Right ventricle myocardium superior (tissue), 1 donor: ENCODE measurements around the gene EVPLL. TPM values are rescaled to one million over a fixed set of nuclear protein-coding genes. Genes with fewer than 3 reads are reported as not detected.
A peak's percentile ranks its signal among the peaks of the same experiment; 100 is the strongest.
"Not testable (repeated sequence)": the region's sequence is repeated elsewhere in the genome, so short reads cannot be mapped to it uniquely, and the experiment has no call there.

ENCODE experiments used
- ATAC-seq: fragments of 200-7000 bp; cut with Tn5 transposase; one replicate; pipeline ENCODE4 v1.9.1; 2020; ENCODE audit warnings: mild to moderate bottlenecking; ENCODE audit not compliant: poor library complexity
- DNase-seq: peaks from one replicate; pipeline ENCODE4 v3.0.0-alpha.2; 2020
- intact Hi-C: fragments of 100-400 bp; cut with DNase I; formaldehyde crosslinking; loops from one replicate; pipeline ENCODE4 v1.11.2; 2022
- long read RNA-seq: library from polyadenylated mRNA; unstranded; transcript quantifications from one replicate; pipeline ENCODE4 v2.0.0, GENCODE V29; 2021
- total RNA-seq: library from RNA; stranded (reverse); fragmentation: NEBNext Ultra II Directional; extraction: Animal tissue kit (Norgen Biotek cat#: 25700); gene quantifications from one replicate; pipeline ENCODE4 v1.2.1, GENCODE V29; 2021
- donor health status: DM: no; HTN: yes; CAD: no; lungs with severe emphysema.

The EVPLL gene
- total RNA-seq = not detected
- long read RNA-seq = 0 reads

- ATAC-seq (peak; percentile 68), DNase-seq (peak; percentile 75)
- intact Hi-C loops = no loop called here
Measured at GRCh38 chr17:18377437-18378204, at the start of gene EVPLL. Gene EVPLL (plus strand): TSS chr17:18377778. CDS start chr17:18380938, 3,160 bp downstream.

DNA sequence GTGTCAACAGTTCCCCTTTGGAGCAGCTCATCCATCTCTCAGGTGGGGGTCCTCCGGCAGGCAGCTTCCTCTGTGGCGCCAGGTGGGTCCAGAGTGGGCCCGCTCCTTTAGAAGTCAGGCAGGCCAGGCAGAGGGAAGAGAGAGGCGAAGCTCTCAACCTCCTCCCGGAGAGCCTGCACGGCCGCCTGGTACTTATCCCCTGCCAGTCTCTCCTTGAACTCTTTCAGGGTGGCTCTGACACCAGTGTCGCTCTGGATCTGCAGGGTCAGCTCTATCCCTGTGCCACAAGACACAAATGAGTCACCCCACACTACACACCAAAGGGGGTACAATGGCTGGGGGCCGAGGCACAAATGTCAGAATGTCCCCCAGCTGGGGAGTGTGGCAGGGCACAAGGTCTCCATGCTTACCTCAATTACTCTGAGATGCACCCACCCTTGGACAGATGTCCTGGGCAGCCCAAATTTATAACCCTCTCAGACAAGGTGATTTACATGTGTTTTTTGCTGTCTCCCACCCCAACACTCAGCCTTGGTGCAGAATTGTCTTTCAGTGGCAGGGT is 48.9 kb upstream of the EVPLL start:
- intact Hi-C loops = no loop called here
- ATAC-seq = no peak
- no peak for DNase-seq

DNA sequence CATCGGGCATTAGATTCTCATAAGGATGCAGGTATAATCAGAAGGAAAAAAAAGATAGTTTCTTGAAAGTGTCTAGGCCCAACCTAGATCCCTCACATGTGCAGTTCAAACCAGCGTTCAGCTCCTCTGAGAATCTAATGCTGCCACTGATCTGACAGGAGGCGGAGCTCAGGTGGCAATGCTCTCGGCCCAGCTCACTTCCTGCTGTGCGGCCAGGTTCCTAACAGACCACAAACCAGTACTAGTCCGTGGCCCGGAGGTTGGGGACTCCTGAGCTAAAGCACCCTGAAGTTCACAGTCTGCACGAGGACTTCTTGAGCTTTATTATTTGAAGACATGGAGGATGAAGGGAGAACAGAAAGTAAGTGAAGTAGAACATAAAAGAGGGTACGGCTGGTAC is 45.7 kb upstream of the EVPLL start:
- ATAC-seq (no peak), DNase-seq (no peak)
- intact Hi-C loops = no loop called here

- intact Hi-C loops = no loop called here
- no peak for ATAC-seq
- no peak for DNase-seq
Measured at GRCh38 chr17:18332909-18333489, 44.6 kb upstream of the EVPLL start.

- intact Hi-C loops, ATAC-seq, DNase-seq: not testable (repeated sequence)
Measured at GRCh38 chr17:18338158-18338557, 39.4 kb upstream of the EVPLL start.

- intact Hi-C loops = no loop called here
- DNase-seq (no peak), ATAC-seq (no peak)
Measured at GRCh38 chr17:18339933-18340332, 37.6 kb upstream of the EVPLL start.

GRCh38 chr17:18344021-18344420 is 33.6 kb upstream of the EVPLL start:
- ATAC-seq = no peak
- DNase-seq = no peak
- intact Hi-C loops = no loop called here

DNA sequence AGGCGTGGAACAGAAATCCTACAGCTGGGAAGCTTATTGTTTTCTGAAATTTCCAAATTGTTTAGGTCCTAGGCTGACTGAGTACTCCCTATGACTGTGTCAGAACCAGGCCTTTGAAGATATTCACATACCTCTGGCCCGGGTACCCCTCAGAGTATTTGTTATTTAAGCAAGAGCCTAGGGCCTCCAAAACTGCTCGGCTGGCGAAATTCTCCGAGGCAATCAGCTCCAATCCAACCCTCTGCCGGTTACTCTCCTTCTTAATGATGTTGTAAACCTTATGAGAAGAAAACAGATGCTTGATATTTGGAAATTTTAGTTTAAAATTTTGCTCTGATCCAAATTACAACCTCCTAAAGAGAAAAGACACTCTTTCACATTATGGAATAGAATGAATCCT is 24.0 kb upstream of the EVPLL start:
- intact Hi-C loops = no loop called here
- peak; percentile 4 for DNase-seq
- no peak for ATAC-seq

DNA sequence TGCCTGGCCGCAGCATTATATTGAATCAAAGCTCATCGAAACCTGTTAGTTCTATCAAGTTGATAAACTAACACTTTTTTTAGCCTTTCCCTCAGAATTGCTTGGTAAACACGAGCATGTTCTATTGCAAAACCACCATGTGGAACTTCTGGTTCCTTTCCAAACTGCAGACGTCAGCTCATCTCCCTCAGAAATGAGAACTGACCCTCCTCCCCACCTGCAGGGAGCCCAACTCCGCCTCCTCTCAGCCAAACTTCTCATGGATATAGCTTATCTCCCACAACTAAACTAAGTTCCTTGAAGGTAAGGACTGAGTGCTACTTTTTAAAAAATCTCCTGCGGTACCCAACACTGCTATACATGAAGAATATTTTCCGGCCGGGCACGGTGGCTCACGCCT is 21.0 kb upstream of the EVPLL start:
- intact Hi-C loops = no loop called here
- ATAC-seq (peak; percentile 88), DNase-seq (peak; percentile 61)

- ATAC-seq = no peak
- intact Hi-C loops = no loop called here
- no peak for DNase-seq
Measured at GRCh38 chr17:18360518-18360917, 17.1 kb upstream of the EVPLL start.

DNA sequence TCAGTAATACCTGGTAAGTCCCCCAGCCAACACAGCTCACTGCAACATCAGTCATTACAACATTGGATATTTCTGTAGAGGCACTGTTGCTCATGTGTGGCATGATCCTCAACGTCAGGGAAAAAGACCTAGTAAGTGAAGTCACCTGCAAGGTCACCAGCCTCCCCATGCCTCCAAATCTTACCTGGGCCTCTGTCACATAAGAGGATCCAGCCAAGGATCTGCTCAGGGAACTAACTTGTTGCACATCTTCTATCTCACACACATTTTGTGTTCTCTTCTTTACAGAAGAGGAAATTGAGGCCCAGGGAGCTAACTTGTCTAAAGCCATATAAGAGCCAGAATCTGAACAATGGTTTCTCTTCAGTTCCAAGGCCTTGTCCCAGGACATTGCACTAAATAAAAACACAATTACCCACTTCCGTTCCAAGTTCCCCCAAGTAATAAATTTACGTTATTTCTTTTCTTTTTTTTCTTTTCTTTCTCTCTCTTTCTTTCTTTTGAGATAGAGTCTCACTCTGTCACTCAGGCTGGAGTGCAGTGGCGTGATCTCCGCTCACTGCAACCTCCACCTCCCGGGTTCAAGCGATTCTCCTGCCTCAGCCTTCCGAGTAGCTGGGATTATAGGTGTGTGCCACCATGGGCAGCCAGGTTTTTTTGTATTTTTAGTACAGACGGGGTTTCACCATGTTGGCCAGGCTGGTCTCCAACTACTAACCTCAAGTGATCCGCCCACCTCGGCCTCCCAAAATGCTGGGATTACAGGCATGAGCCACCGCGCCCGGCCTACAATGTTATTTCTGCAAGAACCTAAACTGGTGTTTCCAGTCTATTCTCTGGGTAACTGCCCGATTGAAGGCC is 15.5 kb upstream of the EVPLL start:
- DNase-seq (no peak), ATAC-seq (no peak)
- intact Hi-C loops = no loop called here

DNA sequence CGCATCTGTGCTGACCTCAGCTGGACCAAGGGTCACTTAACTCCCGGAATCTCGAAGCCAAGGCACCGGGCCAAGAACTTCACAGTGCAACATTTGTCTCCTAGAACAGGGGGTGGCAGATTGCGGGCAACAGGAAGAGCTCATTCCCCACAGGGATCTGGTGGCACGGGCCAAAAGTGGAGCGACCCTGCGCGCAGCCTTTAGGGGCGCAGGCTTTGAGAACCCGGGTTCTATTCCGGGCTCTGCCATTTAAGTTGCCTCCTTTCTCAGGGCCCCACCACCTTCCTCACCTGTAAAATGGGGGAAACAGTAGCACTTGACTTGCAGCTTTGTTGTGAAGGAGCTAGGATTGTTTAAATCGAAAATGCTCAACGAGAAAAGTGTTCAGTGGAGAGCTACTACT is 14.9 kb upstream of the EVPLL start:
- DNase-seq = peak; percentile 88
- intact Hi-C loops = no loop called here
- peak; percentile 51 for ATAC-seq

DNA sequence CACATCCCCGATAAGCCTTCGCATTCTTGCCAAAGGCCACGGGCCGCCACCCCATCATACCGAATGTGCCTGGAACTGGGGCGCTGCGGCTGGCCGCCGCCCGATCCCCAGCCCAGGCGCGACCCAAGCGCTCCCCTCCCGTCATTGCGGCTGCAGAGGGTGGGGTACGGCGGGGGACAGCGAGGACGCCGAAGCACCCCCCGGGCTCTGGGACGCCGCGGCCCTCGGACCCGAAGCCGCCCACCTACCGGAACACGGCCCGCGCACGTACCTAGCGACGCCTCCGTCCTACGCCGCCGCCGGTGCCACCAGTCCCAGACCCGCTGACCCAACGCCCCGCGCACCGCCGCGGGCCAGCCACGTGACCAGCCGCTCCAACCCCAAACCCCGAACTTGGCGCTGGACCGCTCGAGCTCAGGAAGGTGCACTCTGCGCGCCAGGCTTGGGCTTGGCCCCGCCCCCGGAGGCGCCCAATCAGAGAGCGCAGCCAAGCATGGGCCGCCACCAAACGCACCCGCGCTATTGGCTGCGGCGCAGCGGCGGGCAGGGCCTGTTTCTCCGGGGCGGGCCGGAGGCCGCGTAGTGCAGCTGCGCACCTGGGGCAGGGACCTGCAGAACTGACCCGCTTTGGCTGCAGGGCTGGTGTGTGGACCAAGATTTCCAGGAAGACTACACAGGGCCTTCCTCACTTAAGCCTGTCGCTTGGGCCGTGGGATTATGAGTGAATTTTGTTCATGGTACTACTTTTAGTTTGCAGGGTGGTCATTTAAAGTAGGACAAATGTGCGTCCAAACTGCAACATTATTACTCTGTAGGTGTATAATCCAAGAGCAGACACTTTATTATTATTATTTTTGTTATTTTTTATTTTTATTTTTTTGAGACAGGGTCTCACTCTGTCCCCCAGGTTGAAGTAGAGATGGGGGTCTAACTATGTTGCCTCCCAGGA is 14.2 kb upstream of the EVPLL start, which contains the start of gene SHMT1:
Gene SHMT1, minus strand, starts transcription at position 450 of the 949 bp plus-strand sequence. CDS start 7,569 bp downstream, outside the sequence.
- intact Hi-C loops = no loop called here
- DNase-seq = peak; percentile 98
- peak; percentile 100 for ATAC-seq

- intact Hi-C loops = no loop called here
- no peak for ATAC-seq
Measured at GRCh38 chr17:18364166-18364565, 13.4 kb upstream of the EVPLL start.

GRCh38 chr17:18368946-18369345 is 8.6 kb upstream of the EVPLL start:
- DNase-seq (no peak), ATAC-seq (no peak)
- intact Hi-C loops = no loop called here

More at GRCh38 chr17:18364166-18364565, 13.4 kb upstream of the EVPLL start:
- DNase-seq = no peak

DNA sequence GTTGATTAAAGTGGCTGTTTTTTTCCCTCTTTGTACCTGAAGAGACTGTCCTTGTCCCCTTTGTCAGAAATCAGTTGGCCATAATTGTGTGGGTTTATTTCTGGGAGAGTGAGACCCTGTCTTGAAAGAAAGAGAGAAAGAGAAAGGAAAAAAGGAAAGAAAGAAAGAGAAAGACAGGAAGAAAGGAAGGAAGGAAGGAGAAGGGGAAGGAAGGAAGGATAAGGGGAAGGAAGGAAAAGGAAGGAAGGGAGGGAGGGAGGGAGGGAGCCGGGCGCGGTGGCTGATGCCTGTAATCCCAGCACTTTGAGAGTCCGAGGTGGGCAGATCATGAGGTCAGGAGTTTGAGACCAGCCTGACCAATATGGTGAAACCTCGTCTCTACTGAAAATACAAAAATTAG is 6.8 kb upstream of the EVPLL start:
- intact Hi-C loops = no loop called here
- DNase-seq (no peak), ATAC-seq (no peak)

GRCh38 chr17:18371455-18371854 is 6.1 kb upstream of the EVPLL start:
- no peak for DNase-seq
- intact Hi-C loops = no loop called here
- no peak for ATAC-seq

DNA sequence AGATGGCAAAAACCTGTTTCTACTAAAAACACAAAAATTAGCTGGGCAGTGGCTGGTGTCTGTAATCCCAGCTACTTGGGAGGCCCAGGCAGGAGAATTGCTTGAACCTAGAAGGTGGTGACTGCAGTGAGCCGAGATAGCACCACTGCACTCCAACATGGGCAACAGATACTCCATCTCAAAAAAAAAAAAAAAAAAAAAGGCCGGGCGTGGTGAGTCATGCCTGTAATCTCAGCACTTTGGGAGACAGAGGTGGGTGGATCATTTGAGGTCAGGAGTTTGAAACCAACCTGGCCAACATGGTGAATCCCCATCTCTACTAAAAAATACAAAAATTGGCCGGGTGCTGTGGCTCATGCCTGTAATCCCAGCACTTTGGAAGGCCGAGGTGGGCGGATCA is 4.4 kb upstream of the EVPLL start:
- ATAC-seq, DNase-seq, intact Hi-C loops: not testable (repeated sequence)
